SK-N-SH treated with all-trans-retinoic acid at 6 μM for 48 hours (cell line): ENCODE results near the gene NPBWR2.

Source experiments
- ARNTL ChIP-seq: fragments of 450-650 bp; formaldehyde crosslinking; IDR thresholded peaks from 2 replicates; pipeline ENCODE4 v1.5.0; 2020; ENCODE audit warnings: low read depth, mild to moderate bottlenecking, moderate library complexity, borderline replicate concordance
- BACH2 ChIP-seq: fragments of 250-450 bp; sonication (Bioruptor Pico); IDR thresholded peaks from 2 replicates; pipeline ENCODE4 v1.9.0; 2021; ENCODE audit warnings: mild to moderate bottlenecking, borderline replicate concordance
- GLIS3 ChIP-seq: fragments of 250-450 bp; sonication (Bioruptor Pico); IDR thresholded peaks from 2 replicates; pipeline ENCODE4 v1.5.0; 2020; ENCODE audit warnings: mild to moderate bottlenecking, moderate library complexity
- ISL1 ChIP-seq: fragments of 250-450 bp; sonication (Bioruptor Pico); IDR thresholded peaks from 2 replicates; pipeline ENCODE4 v2.1.2; 2022; ENCODE audit warnings: mild to moderate bottlenecking, moderate library complexity
- OSR1 ChIP-seq: fragments of 250-450 bp; sonication (Bioruptor Pico); IDR thresholded peaks from 2 replicates; pipeline ENCODE4 v1.8.0; 2022; ENCODE audit warnings: moderate library complexity, mild to moderate bottlenecking, inconsistent platforms
- POU6F1 ChIP-seq: fragments of 250-450 bp; sonication (Bioruptor Pico); IDR thresholded peaks from 2 replicates; pipeline ENCODE4 v1.8.0; 2021; ENCODE audit warnings: low read depth, mild to moderate bottlenecking, moderate library complexity, borderline replicate concordance
- PPARA ChIP-seq: fragments of 250-450 bp; sonication (Bioruptor Pico); IDR thresholded peaks from 2 replicates; pipeline ENCODE4 v1.5.0; 2020; ENCODE audit warnings: mild to moderate bottlenecking, borderline replicate concordance
- SNAI2 ChIP-seq: fragments of 250-450 bp; sonication (Bioruptor Pico); IDR thresholded peaks from 2 replicates; pipeline ENCODE4 v1.5.0; 2020; ENCODE audit warnings: mild to moderate bottlenecking, moderate library complexity
- ZC3H10 ChIP-seq: fragments of 250-450 bp; sonication (Bioruptor Pico); IDR thresholded peaks from 2 replicates; pipeline ENCODE4 v1.5.1; 2021; ENCODE audit warnings: mild to moderate bottlenecking, moderate library complexity
- ZFP3 ChIP-seq: fragments of 250-450 bp; sonication (Bioruptor Pico); IDR thresholded peaks from 2 replicates; pipeline ENCODE4 v1.5.0; 2020; ENCODE audit warnings: mild to moderate bottlenecking, moderate library complexity
- ZFP30 ChIP-seq: fragments of 450-650 bp; formaldehyde crosslinking; IDR thresholded peaks from 2 replicates; pipeline ENCODE4 v1.5.0; 2022; ENCODE audit warnings: mild to moderate bottlenecking, moderate library complexity
- ZNF8 ChIP-seq: fragments of 450-650 bp; formaldehyde crosslinking; IDR thresholded peaks from 2 replicates; pipeline ENCODE4 v1.5.0; 2020; ENCODE audit warnings: mild to moderate bottlenecking, moderate library complexity
- TF ChIP-seq, protein P1 (sequence below): fragments of 250-450 bp; sonication (Bioruptor Pico); IDR thresholded peaks from 2 replicates; pipeline ENCODE4 v1.8.0; 2020; ENCODE audit warnings: mild to moderate bottlenecking, moderate library complexity, borderline replicate concordance
- TF ChIP-seq, protein P2 (sequence below): fragments of 250-450 bp; sonication (Bioruptor Pico); IDR thresholded peaks from 2 replicates; pipeline ENCODE4 v1.5.1; 2021; ENCODE audit warnings: mild to moderate bottlenecking, moderate library complexity

DNA sequence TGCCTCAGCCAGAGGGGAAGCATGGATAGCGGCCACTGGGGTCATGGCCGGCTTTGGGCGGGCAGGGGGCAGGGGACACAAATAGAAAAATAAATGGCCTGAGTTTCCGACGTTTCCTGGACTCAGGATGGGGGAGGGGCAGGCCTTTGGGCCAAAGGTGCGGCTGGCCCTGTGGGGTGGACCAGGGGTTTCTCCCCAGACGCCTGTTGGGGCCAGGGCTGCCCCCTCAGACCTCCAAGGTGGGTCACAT is 50.8 kb downstream of the NPBWR2 start:
- no peak for TF ChIP-seq ZFP3 (CRISPR knock-in tag)
- TF ChIP-seq GLIS3 (CRISPR knock-in tag) = no peak
- TF ChIP-seq, protein P1, sequence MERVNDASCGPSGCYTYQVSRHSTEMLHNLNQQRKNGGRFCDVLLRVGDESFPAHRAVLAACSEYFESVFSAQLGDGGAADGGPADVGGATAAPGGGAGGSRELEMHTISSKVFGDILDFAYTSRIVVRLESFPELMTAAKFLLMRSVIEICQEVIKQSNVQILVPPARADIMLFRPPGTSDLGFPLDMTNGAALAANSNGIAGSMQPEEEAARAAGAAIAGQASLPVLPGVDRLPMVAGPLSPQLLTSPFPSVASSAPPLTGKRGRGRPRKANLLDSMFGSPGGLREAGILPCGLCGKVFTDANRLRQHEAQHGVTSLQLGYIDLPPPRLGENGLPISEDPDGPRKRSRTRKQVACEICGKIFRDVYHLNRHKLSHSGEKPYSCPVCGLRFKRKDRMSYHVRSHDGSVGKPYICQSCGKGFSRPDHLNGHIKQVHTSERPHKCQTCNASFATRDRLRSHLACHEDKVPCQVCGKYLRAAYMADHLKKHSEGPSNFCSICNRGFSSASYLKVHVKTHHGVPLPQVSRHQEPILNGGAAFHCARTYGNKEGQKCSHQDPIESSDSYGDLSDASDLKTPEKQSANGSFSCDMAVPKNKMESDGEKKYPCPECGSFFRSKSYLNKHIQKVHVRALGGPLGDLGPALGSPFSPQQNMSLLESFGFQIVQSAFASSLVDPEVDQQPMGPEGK (CRISPR knock-in tag) = no peak
- TF ChIP-seq ARNTL (CRISPR knock-in tag) = no peak
- TF ChIP-seq ZNF8 = no peak
- TF ChIP-seq POU6F1 (CRISPR knock-in tag) = no peak
- no peak for TF ChIP-seq ISL1
- no peak for TF ChIP-seq ZC3H10 (CRISPR knock-in tag)
- no peak for TF ChIP-seq ZFP30 (CRISPR knock-in tag)
- TF ChIP-seq OSR1 (CRISPR knock-in tag) = no peak
- TF ChIP-seq BACH2 (CRISPR knock-in tag) = no peak
- no peak for TF ChIP-seq PPARA (CRISPR knock-in tag)
- TF ChIP-seq SNAI2 (CRISPR knock-in tag) = no peak
- TF ChIP-seq, protein P2, sequence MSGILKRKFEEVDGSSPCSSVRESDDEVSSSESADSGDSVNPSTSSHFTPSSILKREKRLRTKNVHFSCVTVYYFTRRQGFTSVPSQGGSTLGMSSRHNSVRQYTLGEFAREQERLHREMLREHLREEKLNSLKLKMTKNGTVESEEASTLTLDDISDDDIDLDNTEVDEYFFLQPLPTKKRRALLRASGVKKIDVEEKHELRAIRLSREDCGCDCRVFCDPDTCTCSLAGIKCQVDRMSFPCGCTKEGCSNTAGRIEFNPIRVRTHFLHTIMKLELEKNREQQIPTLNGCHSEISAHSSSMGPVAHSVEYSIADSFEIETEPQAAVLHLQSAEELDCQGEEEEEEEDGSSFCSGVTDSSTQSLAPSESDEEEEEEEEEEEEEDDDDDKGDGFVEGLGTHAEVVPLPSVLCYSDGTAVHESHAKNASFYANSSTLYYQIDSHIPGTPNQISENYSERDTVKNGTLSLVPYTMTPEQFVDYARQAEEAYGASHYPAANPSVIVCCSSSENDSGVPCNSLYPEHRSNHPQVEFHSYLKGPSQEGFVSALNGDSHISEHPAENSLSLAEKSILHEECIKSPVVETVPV = no peak
